Heart left ventricle (tissue), 13 donors: ENCODE results near the gene NEUROD4.

ENCODE experiments used
- POLR2A ChIP-seq, 2 donors: fragments of 450-650 bp; IDR thresholded peaks; one replicate each; pipeline ENCODE4 v1.6.1; 2017; ENCODE audit warnings: antibody characterized with exemption in 2 of 2, mild to moderate bottlenecking in 2 of 2, moderate library complexity in 2 of 2
- TF ChIP-seq, protein P1 (sequence below), 12 donors: fragments of 200-600 bp; sonication (generic) in 4 of 12; IDR thresholded peaks; one replicate each; pipeline versions ENCODE4 v1.5.0 to v1.8.0; 2018 to 2022; ENCODE audit warnings: antibody characterized with exemption in 12 of 12, mild to moderate bottlenecking in 5 of 12
- donor health status: ischemic (EF 13 %, LVEDD 7.1; RV severe dilation, severe dysfunction).
- donor health status: DM: no; HTN: yes; CAD: no.
- donor health status: DM: no; HTN: no; CAD: no.
- donor health status: ischemic (EF 25% LVEDD 6.9; RV normal size, moderate dysfunction).
- donor health status: ischemic (EF 25% LVEDD 5.7; RV mildly dilated, moderate dysfunction).
- donor health status: ischemic (EF 35%, LVEDD 5.7; RV mildly dilated, moderate dysfunction).
- donor health status: nonischemic (EF 11% LVEDD 7.7; RV severe dilation, severe dysfunction).
- donor health status: DM: yes; HTN: yes; CAD: no.
- donor health status: PGD.
- donor health status: ischemic (EF 29% LVEDD 5.4; RV normal size, mild dysfunction).
- donor health status: nonischemic (EF 23%, LVEDD 6.1; RV moderate dilation, normal function).

DNA sequence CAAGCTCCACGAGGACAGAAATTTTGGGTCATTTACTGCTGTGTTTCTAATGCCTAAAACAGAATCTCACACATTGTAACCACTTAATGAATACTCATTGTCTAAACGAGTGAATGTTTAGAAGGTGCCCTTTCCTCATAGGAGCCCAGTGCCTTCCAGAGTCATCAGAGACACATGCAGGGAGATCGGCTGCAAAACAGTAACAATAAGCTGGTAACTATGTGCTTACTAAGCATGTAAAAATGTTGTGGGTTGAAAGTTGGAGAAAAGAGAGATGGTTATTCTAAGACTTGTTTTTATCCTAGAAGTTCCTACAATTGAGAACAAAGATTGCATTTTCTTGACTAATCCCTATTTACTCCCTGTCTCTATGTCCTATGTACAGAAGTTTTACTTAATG, 42.6 kb upstream of the NEUROD4 start:
- TF ChIP-seq, protein P1, sequence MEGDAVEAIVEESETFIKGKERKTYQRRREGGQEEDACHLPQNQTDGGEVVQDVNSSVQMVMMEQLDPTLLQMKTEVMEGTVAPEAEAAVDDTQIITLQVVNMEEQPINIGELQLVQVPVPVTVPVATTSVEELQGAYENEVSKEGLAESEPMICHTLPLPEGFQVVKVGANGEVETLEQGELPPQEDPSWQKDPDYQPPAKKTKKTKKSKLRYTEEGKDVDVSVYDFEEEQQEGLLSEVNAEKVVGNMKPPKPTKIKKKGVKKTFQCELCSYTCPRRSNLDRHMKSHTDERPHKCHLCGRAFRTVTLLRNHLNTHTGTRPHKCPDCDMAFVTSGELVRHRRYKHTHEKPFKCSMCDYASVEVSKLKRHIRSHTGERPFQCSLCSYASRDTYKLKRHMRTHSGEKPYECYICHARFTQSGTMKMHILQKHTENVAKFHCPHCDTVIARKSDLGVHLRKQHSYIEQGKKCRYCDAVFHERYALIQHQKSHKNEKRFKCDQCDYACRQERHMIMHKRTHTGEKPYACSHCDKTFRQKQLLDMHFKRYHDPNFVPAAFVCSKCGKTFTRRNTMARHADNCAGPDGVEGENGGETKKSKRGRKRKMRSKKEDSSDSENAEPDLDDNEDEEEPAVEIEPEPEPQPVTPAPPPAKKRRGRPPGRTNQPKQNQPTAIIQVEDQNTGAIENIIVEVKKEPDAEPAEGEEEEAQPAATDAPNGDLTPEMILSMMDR (IDR thresholded peaks at IDR 0.05), result no peak
- no peak for TF ChIP-seq POLR2A (IDR thresholded peaks at IDR 0.05)
